GM23248 (cell line): Measurements from ENCODE around the gene AP2A2.

ENCODE experiments used
- EZH2 ChIP-seq: fragments of 200-600 bp; sonication (generic); IDR thresholded peaks from 2 replicates; pipeline ENCODE4 v1.6.1; 2018; ENCODE audit warnings: antibody characterized with exemption, mild to moderate bottlenecking; ENCODE audit not compliant: insufficient read depth, poor library complexity, severe bottlenecking
- EZH2phosphoT487 ChIP-seq: fragments of 200-600 bp; sonication (generic); IDR thresholded peaks from 2 replicates; pipeline ENCODE4 v1.6.1; 2018; ENCODE audit warnings: antibody characterized with exemption, moderate library complexity, mild to moderate bottlenecking, low read depth; ENCODE audit not compliant: insufficient read depth

DNA sequence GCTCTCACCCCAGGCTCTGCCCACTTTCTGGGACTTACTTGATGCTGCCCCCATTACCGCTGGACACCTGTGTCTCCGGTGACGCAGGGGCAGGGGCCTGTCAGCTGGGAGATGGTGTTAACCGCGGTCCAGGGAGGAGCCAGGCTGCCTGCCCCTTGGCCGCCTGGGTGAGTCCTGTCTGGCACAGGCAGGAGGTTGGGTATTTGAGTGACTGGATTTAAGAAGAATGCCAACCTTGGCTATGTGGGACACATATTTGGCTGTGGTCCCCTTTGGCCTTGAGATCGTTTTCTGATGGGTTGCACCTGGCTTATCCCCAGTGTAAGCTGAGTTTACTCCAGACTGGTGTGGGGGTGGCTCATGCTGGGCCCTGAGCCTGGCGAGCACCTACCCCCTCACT is 108.3 kb downstream of the AP2A2 start:
- TF ChIP-seq EZH2 (no peak), EZH2phosphoT487 (no peak)
